Psoas muscle (tissue), 8 donors: ENCODE results near the gene MED12. TPM values are rescaled to one million over a fixed set of nuclear protein-coding genes. Genes with fewer than 3 reads are reported as not detected.
A peak's percentile ranks its signal among the peaks of the same experiment; 100 is the strongest.

Experiments
- ATAC-seq, 4 donors: fragments of 200-7000 bp; cut with Tn5 transposase; one replicate each; pipeline ENCODE4 v1.9.1; 2020; ENCODE audit warnings: moderate library complexity in 3 of 4, mild to moderate bottlenecking in 2 of 4
- DNase-seq, 2 donors: peaks; one replicate each; pipeline ENCODE4 v3.0.0-alpha.2; 2020
- H3K27ac ChIP-seq: fragments of 200-600 bp; one replicate; pipeline ENCODE4 v1.8.0; 2022
- H3K27me3 ChIP-seq, 3 donors: fragments of 200-600 bp in 1 of 3; one replicate each; pipeline versions ENCODE4 v1.6.1 to v1.8.0; 2013 to 2022; ENCODE audit warnings: low read length in 2 of 3, mild to moderate bottlenecking in 2 of 3, moderate library complexity in 1 of 3; ENCODE audit not compliant: insufficient read depth in 3 of 3
- H3K36me3 ChIP-seq, 2 donors: fragments of 200-600 bp in 1 of 2; one replicate each; pipeline versions ENCODE4 v1.6.1 to v1.8.0; 2013 to 2022; ENCODE audit warnings: low read depth in 1 of 2, mild to moderate bottlenecking in 1 of 2, moderate library complexity in 1 of 2; ENCODE audit not compliant: insufficient read depth in 1 of 2
- H3K4me1 ChIP-seq: fragments of 200-600 bp; one replicate; pipeline ENCODE4 v1.8.0; 2022
- H3K4me3 ChIP-seq: fragments of 200-600 bp; one replicate; pipeline ENCODE4 v1.8.0; 2022; ENCODE audit warnings: mild to moderate bottlenecking
- H3K9me3 ChIP-seq: fragments of 200-600 bp; one replicate; pipeline ENCODE4 v1.8.0; 2022
- WGBS, 3 donors: extraction: QIAGEN DNeasy Blood & Tissue Kit; methylation state at CpG; one replicate each; pipeline versions ENCODE4 v1.1.6 to v1.1.7; 2013; 5-methylcytosine and 5-hydroxymethylcytosine counted together
- intact Hi-C, 2 donors: fragments of 100-400 bp; cut with DNase I; formaldehyde crosslinking; loops; one replicate each; pipeline versions ENCODE4 v1.11.0 to v1.14.2; 2022
- polyA plus RNA-seq, 3 donors: library from polyadenylated mRNA; stranded (reverse); fragments of 200-250 nt; gene quantifications; one replicate each; pipeline ENCODE4 v1.2.3, GENCODE V29; 2013
- total RNA-seq, 4 donors: library from RNA; stranded (reverse); fragmentation: NEBNext Ultra II Directional in 2 of 4; extraction: Animal tissue kit (Norgen Biotek cat#: 25700) in 2 of 4; gene quantifications; one replicate each; pipeline versions ENCODE4 v1.2.1 to v1.2.4, GENCODE V29; 2021 to 2023
- TF ChIP-seq, protein P1 (sequence below): fragments of 200-600 bp; IDR thresholded peaks from one replicate; pipeline ENCODE4 v1.8.0; 2022; ENCODE audit warnings: antibody characterized with exemption
- donor health status: healthy with polysubstance abuse.
- donor health status: DM: no; HTN: no; CAD: no; lungs with moderate emphysema.
- donor health status: Bipolar disorder and iron deficiency.
- donor health status: healthy.
- donor health status: DM: yes; HTN: yes; CAD: no.
- donor health status: DM: no; HTN: no; CAD: no.
- donor health status: DM: no; HTN: no; CAD: no.
- donor health status: DM: yes; HTN: yes; CAD: no.

The MED12 gene
- total and polyA plus RNA-seq, 7 donors: 7.1 to 24.8 (median 20.7) TPM

DNA sequence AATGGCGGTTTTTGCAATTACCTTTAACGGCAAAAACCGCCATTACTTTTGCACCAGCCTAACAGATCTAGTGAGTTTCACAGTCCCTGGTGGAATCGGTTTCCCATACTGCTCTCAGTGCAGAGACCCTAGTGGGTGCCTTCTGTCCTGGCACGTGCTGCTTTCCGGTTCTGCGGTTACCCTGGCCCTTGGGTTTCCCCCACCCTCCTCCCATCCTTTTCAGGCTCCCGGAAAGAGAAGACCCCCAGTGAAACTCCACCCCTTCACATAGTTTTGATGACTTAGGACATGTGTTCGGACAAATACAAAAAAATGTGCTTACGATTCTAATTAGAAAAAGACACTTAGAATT, 63.1 kb downstream of the MED12 start:
- peak overlapping the region; percentile 89 for H3K27ac ChIP-seq
- H3K9me3 ChIP-seq: no peaks in the 10 kb centered on the region
- WGBS, 3 donors: 1 to 36% (median 3%) methylated on average over 10 of the region's 10 CpGs
- TF ChIP-seq, protein P1, sequence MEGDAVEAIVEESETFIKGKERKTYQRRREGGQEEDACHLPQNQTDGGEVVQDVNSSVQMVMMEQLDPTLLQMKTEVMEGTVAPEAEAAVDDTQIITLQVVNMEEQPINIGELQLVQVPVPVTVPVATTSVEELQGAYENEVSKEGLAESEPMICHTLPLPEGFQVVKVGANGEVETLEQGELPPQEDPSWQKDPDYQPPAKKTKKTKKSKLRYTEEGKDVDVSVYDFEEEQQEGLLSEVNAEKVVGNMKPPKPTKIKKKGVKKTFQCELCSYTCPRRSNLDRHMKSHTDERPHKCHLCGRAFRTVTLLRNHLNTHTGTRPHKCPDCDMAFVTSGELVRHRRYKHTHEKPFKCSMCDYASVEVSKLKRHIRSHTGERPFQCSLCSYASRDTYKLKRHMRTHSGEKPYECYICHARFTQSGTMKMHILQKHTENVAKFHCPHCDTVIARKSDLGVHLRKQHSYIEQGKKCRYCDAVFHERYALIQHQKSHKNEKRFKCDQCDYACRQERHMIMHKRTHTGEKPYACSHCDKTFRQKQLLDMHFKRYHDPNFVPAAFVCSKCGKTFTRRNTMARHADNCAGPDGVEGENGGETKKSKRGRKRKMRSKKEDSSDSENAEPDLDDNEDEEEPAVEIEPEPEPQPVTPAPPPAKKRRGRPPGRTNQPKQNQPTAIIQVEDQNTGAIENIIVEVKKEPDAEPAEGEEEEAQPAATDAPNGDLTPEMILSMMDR: no peak
- H3K27me3 ChIP-seq: no peaks in the 10 kb centered on the region
- ATAC-seq (peak; percentile 15 to 51 (median 27)), DNase-seq (no peak)
- peak overlapping the region; percentile 67 for H3K4me3 ChIP-seq
- no peaks in the 10 kb centered on the region for H3K4me1 ChIP-seq
- intact Hi-C loops: loop anchor here in 1 of 2 donors (5.0 to 10.0 kb wide), 2 partner anchors 183 to 414 kb away; partner anchors contain the start of gene TAF1
- H3K36me3 ChIP-seq: no peaks in the 10 kb centered on the region

GRCh38 chrX:71181910-71182799, 63.8 kb downstream of the MED12 start:
- 1 to 29% (median 2%) methylated on average over 41 to 42 of the region's 42 CpGs for WGBS, 3 donors
- Histone ChIP-seq H3K9me3 (no peaks in the 10 kb centered on the region), H3K4me3 (peak overlapping the region; percentile 67), H3K27me3 (no peaks in the 10 kb centered on the region), H3K27ac (peak overlapping the region; percentile 89), H3K4me1 (no peaks in the 10 kb centered on the region), H3K36me3 (no peaks in the 10 kb centered on the region)
- intact Hi-C loops: loop anchor here in 1 of 2 donors (5.0 to 10.0 kb wide), 2 partner anchors 183 to 415 kb away; partner anchors contain the start of gene TAF1
- ATAC-seq (peak; percentile 93 to 96 (median 96)), DNase-seq (peak; percentile 80 to 90)
- TF ChIP-seq, protein P1: no peak

- Histone ChIP-seq H3K27me3 (no peaks in the 10 kb centered on the region), H3K4me3 (peak overlapping the region; percentile 67), H3K4me1 (no peaks in the 10 kb centered on the region), H3K27ac (no peak overlapping the region), H3K9me3 (no peaks in the 10 kb centered on the region), H3K36me3 (no peaks in the 10 kb centered on the region)
- TF ChIP-seq, protein P1: no peak
- 50 to 61% (median 54%) methylated on average over 2 of the region's 2 CpGs for WGBS, 3 donors
- ATAC-seq (no peak), DNase-seq (no peak)
- intact Hi-C loops: loop anchor here in 1 of 2 donors (5.0 to 10.0 kb wide), 2 partner anchors 182 to 416 kb away; partner anchors contain the start of gene TAF1
Measured at GRCh38 chrX:71182871-71183270, 64.5 kb downstream of the MED12 start.

DNA sequence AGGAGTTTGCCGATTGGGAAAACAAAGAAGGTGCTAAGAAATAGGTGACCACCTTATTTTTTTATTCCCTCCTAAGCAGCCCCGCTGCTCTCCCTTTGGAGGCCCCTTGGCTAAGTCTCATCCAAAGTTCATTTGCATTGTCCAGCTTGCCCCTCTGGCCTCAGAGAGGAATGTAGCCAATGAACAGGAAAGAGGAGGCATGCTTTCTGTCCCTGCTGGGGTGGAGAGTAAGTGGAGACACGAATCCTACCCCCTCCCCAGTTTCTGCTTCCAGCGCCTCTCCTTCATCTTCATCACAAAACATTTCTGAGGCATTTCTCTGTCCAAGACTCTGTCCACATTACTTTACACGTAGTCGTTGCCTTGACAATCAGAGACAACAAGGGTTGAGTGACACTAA, 64.9 kb downstream of the MED12 start:
- Histone ChIP-seq H3K4me1 (no peaks in the 10 kb centered on the region), H3K4me3 (no peak overlapping the region), H3K36me3 (no peaks in the 10 kb centered on the region), H3K27me3 (no peaks in the 10 kb centered on the region), H3K27ac (no peak overlapping the region), H3K9me3 (no peaks in the 10 kb centered on the region)
- DNase-seq (no peak), ATAC-seq (no peak)
- intact Hi-C loops: loop anchor here in 1 of 2 donors (5.0 to 10.0 kb wide), 2 partner anchors 181 to 416 kb away; partner anchors contain the start of gene TAF1
- 58 to 73% (median 64%) methylated on average over 6 of the region's 6 CpGs for WGBS, 3 donors
- TF ChIP-seq, protein P1: no peak
